GM06990 (cell line): ENCODE measurements around the gene TTC6.
"Not testable (repeated sequence)": the region's sequence is repeated elsewhere in the genome, so short reads cannot be mapped to it uniquely, and the experiment has no call there.

ENCODE experiments used
- DNase-seq: peaks from one replicate; pipeline ENCODE4 v3.0.0-alpha.2; 2011; ENCODE audit not compliant: insufficient read length; ENCODE audit errors: extremely low read depth
- H3K27me3 ChIP-seq: replicated peaks from 2 replicates; pipeline ENCODE4 v1.6.0; 2011; ENCODE audit warnings: low read length; ENCODE audit not compliant: control insufficient read depth, insufficient read depth
- H3K36me3 ChIP-seq: 2 replicates; pipeline ENCODE4 v1.5.1; 2011; ENCODE audit warnings: low read length; ENCODE audit not compliant: control insufficient read depth, insufficient read depth
- H3K4me3 ChIP-seq: replicated peaks from 2 replicates; pipeline ENCODE4 v1.5.1; 2011; ENCODE audit warnings: low read depth, mild to moderate bottlenecking, control low read depth, low read length
- CTCF ChIP-seq: IDR thresholded peaks from 2 replicates; pipeline ENCODE4 v1.5.1; 2011; ENCODE audit warnings: low read length, control low read depth, mild to moderate bottlenecking, inconsistent platforms; ENCODE audit not compliant: insufficient read depth, poor library complexity, severe bottlenecking

Gene TTC6

GRCh38 chr14:37553935-37554550 lies 41.4 kb upstream of the TTC6 start:
- no peaks in the 10 kb centered on the region for H3K36me3 ChIP-seq
- no peak for TF ChIP-seq CTCF
- no peak overlapping the region for H3K4me3 ChIP-seq
- no peaks in the 10 kb centered on the region for H3K27me3 ChIP-seq
- no peak for DNase-seq

- not testable (repeated sequence) for DNase-seq, H3K4me3 ChIP-seq, H3K36me3 ChIP-seq, H3K27me3 ChIP-seq
Observed at GRCh38 chr14:37555596-37555995, 39.8 kb upstream of the TTC6 start.

GRCh38 chr14:37558740-37559139 lies 36.7 kb upstream of the TTC6 start:
- TF ChIP-seq CTCF = no peak
- no peak overlapping the region for H3K4me3 ChIP-seq
- H3K36me3 ChIP-seq = no peaks in the 10 kb centered on the region
- H3K27me3 ChIP-seq = no peaks in the 10 kb centered on the region
- DNase-seq = no peak

- no peak for DNase-seq
- Histone ChIP-seq H3K27me3 (no peaks in the 10 kb centered on the region), H3K36me3 (no peaks in the 10 kb centered on the region), H3K4me3 (no peak overlapping the region)
- TF ChIP-seq CTCF = no peak
Observed at GRCh38 chr14:37559386-37559785, 36.0 kb upstream of the TTC6 start.

GRCh38 chr14:37563189-37563588 lies 32.2 kb upstream of the TTC6 start:
- no peak for TF ChIP-seq CTCF
- DNase-seq = no peak
- Histone ChIP-seq H3K4me3 (no peak overlapping the region), H3K27me3 (no peaks in the 10 kb centered on the region), H3K36me3 (no peaks in the 10 kb centered on the region)

GRCh38 chr14:37565550-37565949 lies 29.9 kb upstream of the TTC6 start:
- Histone ChIP-seq H3K4me3 (no peak overlapping the region), H3K27me3 (no peaks in the 10 kb centered on the region), H3K36me3 (no peaks in the 10 kb centered on the region)
- TF ChIP-seq CTCF = no peak
- no peak for DNase-seq
